Fibroblast of villous mesenchyme (primary cell): Measurements from ENCODE around the gene DISP3. TPM values are rescaled to one million over a fixed set of nuclear protein-coding genes. Genes with fewer than 3 reads are reported as not detected.

Experiments
- DNase-seq: peaks from one replicate; pipeline ENCODE4 v3.0.0-alpha.2; 2010; ENCODE audit warnings: low read depth
- H3K4me3 ChIP-seq: 2 replicates; pipeline ENCODE4 v1.5.1; 2011; ENCODE audit warnings: low read depth, mild to moderate bottlenecking, low read length
- total RNA-seq: library from RNA; depleted of rRNA; stranded (reverse); fragments of >200 nt; gene quantifications from 2 replicates; pipeline ENCODE4 v1.2.3, GENCODE V29; 2012
- TF ChIP-seq, protein P1 (sequence below): IDR thresholded peaks from 2 replicates; pipeline ENCODE4 v1.5.1; 2012; ENCODE audit warnings: low read depth, mild to moderate bottlenecking, low read length; ENCODE audit not compliant: insufficient read depth

Gene DISP3
- total RNA-seq, 1 donor, result not detected

DNA sequence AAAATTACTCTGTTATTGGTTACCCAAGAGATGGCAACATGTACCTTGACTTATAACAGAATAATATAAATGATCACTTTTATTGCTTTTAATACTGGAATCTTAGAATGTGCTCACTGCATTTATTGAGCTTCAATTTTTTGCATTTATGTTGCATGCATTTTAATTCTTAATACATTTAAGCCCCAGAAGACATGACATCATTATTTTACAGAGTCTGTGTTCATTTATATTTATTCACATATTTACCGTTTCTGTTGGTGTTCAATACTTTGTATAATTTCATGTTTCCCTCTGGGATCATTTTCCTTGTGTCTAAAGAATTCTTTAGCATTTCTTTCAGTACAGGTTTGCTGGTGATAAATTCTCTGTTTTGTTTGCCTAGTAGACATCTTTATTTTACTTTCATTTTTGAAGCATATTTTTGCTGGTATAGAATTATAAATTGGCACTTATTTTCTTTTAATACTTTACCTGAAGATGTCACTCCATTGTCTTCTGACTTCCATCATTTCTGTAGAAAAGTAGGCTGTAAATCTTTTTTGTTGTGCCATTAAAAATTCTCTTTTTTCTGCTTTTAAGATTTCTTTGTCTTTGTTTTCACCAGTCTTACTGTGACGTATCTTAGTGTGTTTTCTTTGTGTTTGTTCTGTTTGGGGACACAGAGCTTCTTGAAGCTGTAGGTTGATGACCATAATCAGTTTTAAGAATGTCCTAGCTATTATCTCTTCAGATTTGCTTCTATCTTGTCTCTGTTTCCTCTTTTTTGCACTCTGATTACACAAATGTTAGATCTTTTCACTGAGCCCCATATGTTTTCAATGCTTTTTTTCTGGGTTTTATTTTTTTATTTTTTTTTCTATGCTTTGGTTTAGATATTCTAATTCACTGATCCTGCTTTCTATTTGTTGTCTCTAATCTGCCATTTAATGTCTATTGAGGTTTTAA is 26.9 kb downstream of the DISP3 start:
- no peak overlapping the region for H3K4me3 ChIP-seq
- no peak for DNase-seq
- TF ChIP-seq, protein P1, sequence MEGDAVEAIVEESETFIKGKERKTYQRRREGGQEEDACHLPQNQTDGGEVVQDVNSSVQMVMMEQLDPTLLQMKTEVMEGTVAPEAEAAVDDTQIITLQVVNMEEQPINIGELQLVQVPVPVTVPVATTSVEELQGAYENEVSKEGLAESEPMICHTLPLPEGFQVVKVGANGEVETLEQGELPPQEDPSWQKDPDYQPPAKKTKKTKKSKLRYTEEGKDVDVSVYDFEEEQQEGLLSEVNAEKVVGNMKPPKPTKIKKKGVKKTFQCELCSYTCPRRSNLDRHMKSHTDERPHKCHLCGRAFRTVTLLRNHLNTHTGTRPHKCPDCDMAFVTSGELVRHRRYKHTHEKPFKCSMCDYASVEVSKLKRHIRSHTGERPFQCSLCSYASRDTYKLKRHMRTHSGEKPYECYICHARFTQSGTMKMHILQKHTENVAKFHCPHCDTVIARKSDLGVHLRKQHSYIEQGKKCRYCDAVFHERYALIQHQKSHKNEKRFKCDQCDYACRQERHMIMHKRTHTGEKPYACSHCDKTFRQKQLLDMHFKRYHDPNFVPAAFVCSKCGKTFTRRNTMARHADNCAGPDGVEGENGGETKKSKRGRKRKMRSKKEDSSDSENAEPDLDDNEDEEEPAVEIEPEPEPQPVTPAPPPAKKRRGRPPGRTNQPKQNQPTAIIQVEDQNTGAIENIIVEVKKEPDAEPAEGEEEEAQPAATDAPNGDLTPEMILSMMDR, result no peak

DNA sequence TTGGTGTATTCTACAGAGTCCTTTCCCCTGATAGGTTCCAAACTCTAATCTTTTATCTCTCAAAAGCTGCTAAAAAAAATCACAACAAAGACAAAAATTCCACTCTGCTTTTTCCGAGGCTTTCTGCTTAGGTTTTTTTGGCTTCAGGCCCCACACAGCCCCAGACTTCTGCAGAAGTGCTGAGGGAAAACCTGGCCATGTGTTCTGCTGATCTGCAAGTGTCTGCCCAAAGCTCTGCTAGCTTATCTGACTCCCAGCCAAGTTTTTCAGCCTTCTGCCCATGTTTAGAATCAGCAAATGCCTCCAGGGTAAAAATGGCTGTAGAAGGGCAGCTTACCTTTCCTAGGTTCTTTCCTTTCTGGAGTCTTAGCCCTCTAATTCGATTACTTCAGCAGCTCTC is 28.4 kb downstream of the DISP3 start:
- TF ChIP-seq, protein P1, result no peak
- no peak overlapping the region for H3K4me3 ChIP-seq
- no peak for DNase-seq

DNA sequence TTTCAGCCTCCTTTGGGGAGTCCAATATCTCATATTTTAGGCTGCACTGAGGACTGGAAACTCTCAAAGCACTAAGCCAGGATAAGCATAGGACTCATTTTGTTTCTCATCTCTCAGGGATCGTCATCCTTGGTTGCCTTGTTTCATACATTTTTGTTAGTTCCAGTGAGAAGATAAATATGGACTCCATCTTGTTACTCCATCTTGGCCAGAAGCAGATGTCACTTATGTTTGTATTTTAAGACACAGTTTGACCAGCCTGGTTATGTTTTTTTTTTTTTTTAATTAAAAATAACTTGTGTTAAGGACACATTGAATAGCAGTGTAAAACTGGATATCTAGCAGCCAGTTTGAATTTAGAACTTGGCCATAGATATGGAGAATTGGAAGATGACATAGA is 34.7 kb downstream of the DISP3 start:
- TF ChIP-seq, protein P1, result no peak
- no peak overlapping the region for H3K4me3 ChIP-seq
- no peak for DNase-seq

DNA sequence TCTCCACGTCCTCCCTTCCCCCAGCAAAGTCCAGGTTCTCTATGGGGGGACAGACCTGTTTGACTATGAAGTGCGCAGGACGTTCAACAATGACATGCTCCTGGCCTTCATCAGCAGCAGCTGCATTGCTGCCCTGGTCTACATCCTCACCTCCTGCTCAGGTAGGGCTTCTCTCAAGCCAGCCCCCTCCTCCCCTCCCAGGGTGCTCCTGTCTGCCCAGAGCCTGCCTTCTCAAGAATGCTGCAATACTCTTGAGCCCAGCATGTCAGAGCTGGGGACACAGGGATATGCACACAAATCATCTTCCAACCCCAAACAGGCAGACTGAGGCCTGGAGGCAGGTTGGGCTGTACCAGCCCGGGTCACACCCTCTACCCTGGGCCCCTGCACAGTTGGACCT is 35.4 kb downstream of the DISP3 start:
- no peak for DNase-seq
- TF ChIP-seq, protein P1, result no peak

DNA sequence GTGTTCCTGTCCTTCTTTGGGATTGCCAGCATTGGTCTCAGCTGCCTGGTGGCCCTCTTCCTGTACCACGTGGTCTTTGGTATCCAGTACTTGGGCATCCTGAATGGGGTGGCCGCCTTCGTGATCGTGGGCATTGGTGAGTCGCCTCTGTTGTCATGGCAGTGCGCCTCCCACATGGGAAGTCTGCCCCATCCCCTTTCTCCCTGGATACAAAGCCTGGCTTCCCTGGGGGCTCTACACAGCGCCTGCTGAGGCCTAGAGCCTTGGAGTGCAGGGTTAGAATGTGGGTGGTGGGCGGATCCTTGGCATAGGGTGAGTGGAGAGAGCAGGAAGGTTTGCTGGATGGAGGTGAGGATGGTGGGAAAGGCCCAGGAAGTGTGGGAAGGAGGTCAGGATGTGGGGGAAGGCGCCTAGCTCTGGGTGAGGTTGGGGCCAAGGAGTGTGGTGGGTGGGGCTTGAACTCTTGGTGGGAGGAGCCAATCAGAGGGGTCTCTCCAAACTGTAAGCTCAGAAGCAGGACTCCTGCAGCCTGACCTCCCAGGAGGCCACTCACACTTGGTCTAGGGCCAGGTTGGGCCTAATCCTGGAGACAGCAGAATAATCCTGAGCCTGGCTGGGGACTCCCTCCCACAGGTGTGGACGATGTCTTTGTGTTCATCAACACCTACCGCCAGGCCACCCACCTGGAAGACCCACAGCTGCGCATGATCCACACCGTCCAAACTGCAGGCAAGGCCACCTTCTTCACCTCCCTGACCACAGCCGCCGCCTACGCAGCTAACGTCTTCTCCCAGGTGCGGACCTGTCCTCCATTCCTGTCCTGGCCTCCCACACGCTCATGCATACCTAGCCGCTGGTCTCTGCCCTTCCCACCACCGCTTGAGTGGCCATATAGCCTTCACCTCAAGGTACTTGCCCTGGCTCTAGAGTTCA is 36.7 kb downstream of the DISP3 start:
- TF ChIP-seq, protein P1, result no peak
- DNase-seq, result no peak
- H3K4me3 ChIP-seq, result no peak overlapping the region

More for the DNA sequence above, 35.4 kb downstream of the DISP3 start:
- H3K4me3 ChIP-seq, result no peak overlapping the region

DNA sequence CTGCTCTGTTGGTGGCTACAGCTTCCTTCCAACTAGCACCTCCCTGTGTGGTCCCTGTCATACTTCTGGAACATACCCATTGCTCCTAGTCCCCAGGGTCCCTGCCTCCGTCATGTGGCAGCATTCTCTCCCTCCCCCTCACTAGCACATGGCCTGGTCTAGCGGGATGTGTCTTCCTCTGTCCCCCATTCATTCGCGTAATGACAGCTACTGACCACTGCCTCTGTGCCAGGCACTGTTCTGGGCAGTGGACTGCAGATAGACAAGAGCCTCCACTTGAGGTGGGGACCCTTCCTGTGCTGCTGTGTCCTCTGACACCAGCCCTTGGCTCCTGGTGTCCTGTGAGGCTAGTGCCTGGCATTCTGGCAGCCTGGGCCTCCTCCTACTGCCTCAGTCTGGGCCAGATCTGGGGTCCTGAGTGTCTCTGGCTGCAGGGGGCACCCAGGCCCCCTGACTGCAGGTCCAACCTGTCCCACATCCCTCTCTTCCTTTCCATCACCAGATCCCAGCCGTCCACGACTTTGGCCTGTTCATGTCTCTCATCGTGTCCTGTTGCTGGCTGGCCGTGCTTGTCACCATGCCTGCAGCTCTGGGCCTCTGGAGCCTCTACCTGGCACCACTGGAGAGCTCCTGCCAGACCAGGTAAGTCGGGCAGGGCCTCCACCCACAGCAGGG is 38.1 kb downstream of the DISP3 start:
- TF ChIP-seq, protein P1, result no peak
- H3K4me3 ChIP-seq, result no peak overlapping the region
- no peak for DNase-seq
